ENCODE results near the gene CAMTA1.

GRCh38 chr1:6897138-6897537 is 111.9 kb downstream of the CAMTA1 start:
- no peak for TF ChIP-seq CTCF (IDR thresholded peaks at IDR 0.05)
- TF ChIP-seq POLR2A (IDR thresholded peaks at IDR 0.05) = no peak
